GM19238 (cell line): ENCODE measurements around the gene RAB7A.

ENCODE experiments used
- DNase-seq: peaks from one replicate; pipeline ENCODE4 v3.0.0; 2011; ENCODE audit warnings: low spot score; ENCODE audit not compliant: insufficient read length

RAB7A gene

GRCh38 chr3:128787256-128788253 lies 61.6 kb downstream of the RAB7A start:
- DNase-seq = no peak

GRCh38 chr3:128788268-128788869 lies 62.4 kb downstream of the RAB7A start:
- no peak for DNase-seq

- DNase-seq = no peak
These were observed 68.2 kb downstream of the RAB7A start for GRCh38 chr3:128794067-128794768.

GRCh38 chr3:128794770-128795649 lies 69.0 kb downstream of the RAB7A start:
- DNase-seq = peak; percentile 48

GRCh38 chr3:128799653-128800052 lies 73.7 kb downstream of the RAB7A start:
- DNase-seq = no peak

- no peak for DNase-seq
These were observed 74.5 kb downstream of the RAB7A start for GRCh38 chr3:128800241-128801187.

GRCh38 chr3:128801779-128802380 lies 75.9 kb downstream of the RAB7A start:
- DNase-seq = no peak

- DNase-seq = no peak
These were observed 77.3 kb downstream of the RAB7A start for GRCh38 chr3:128803307-128803706.

- DNase-seq = peak; percentile 67
These were observed 78.2 kb downstream of the RAB7A start for GRCh38 chr3:128804017-128804810.

GRCh38 chr3:128804811-128805155 lies 78.8 kb downstream of the RAB7A start:
- DNase-seq = no peak

- DNase-seq = no peak
These were observed 79.8 kb downstream of the RAB7A start for GRCh38 chr3:128805772-128806171.

GRCh38 chr3:128806588-128806987 lies 80.6 kb downstream of the RAB7A start:
- no peak for DNase-seq

- no peak for DNase-seq
These were observed 81.3 kb downstream of the RAB7A start for GRCh38 chr3:128807186-128807830.

- no peak for DNase-seq
These were observed 82.7 kb downstream of the RAB7A start for GRCh38 chr3:128808672-128809071.

- no peak for DNase-seq
These were observed 87.1 kb downstream of the RAB7A start for GRCh38 chr3:128813097-128813496.

- no peak for DNase-seq
These were observed 88.1 kb downstream of the RAB7A start for GRCh38 chr3:128814060-128814459.

GRCh38 chr3:128814519-128815317 lies 88.7 kb downstream of the RAB7A start:
- DNase-seq = no peak
